CD4-positive, alpha-beta T cell (primary cell): ENCODE measurements around the gene SLC13A1. TPM values are rescaled to one million over a fixed set of nuclear protein-coding genes. Genes with fewer than 3 reads are reported as not detected.
"Not testable (repeated sequence)": the region's sequence is repeated elsewhere in the genome, so short reads cannot be mapped to it uniquely, and the experiment has no call there.

Experiments
- ATAC-seq: fragments of 200-7000 bp; cut with Tn5 transposase; one replicate; pipeline ENCODE4 v1.10.0; 2022; ENCODE audit warnings: mild to moderate bottlenecking; ENCODE audit not compliant: poor library complexity
- CTCF ChIA-PET: fragments of 350-600 bp; sonication (Branson Sonifier 250); formaldehyde crosslinking; loops from one replicate; lab custom pipeline; 2021; ENCODE audit warnings: antibody characterized with exemption, inconsistent platforms; lab: Charles Lee
- POLR2A ChIA-PET: fragments of 350-600 bp; sonication (Branson Sonifier 250); formaldehyde crosslinking; loops from one replicate; lab custom pipeline; 2021; ENCODE audit warnings: antibody characterized with exemption, inconsistent platforms; lab: Charles Lee
- DNase-seq, 14 experiments: peaks; one replicate each; pipeline ENCODE4 v3.0.0-alpha.2; 2013 to 2020; ENCODE audit warnings: mixed read lengths in 2 of 14
- H3K27ac ChIP-seq, 2 donors: one replicate each; pipeline versions ENCODE4 v1.5.1 to v1.7.0; 2013; ENCODE audit warnings: low read length in 2 of 2, low read depth in 1 of 2, mild to moderate bottlenecking in 1 of 2
- H3K27me3 ChIP-seq, 2 experiments: 1 replicate in 1 of 2; 2 replicates in 1 of 2; pipeline versions ENCODE4 v1.6.1 to v1.7.0; 2013; ENCODE audit warnings: low read length in 2 of 2, control low read depth in 1 of 2, mild to moderate bottlenecking in 1 of 2, moderate library complexity in 1 of 2; ENCODE audit not compliant: insufficient read depth in 2 of 2, control insufficient read depth in 1 of 2
- H3K36me3 ChIP-seq: one replicate; pipeline ENCODE4 v1.6.1; 2013; ENCODE audit warnings: low read length, control low read depth; ENCODE audit not compliant: insufficient read depth
- H3K4me1 ChIP-seq: one replicate; pipeline ENCODE4 v1.6.1; 2013; ENCODE audit warnings: low read length, control low read depth; ENCODE audit not compliant: insufficient read depth
- H3K4me3 ChIP-seq: one replicate; pipeline ENCODE4 v1.5.1; 2013; ENCODE audit warnings: mild to moderate bottlenecking, low read length, moderate library complexity
- H3K9me3 ChIP-seq, 2 experiments: 1 replicate in 1 of 2; 2 replicates in 1 of 2; pipeline versions ENCODE4 v1.6.1 to v1.7.0; 2013; ENCODE audit warnings: low read length in 2 of 2, mild to moderate bottlenecking in 2 of 2, control low read depth in 1 of 2, moderate library complexity in 1 of 2; ENCODE audit not compliant: control insufficient read depth in 1 of 2, insufficient read depth in 1 of 2
- H3K27ac Mint-ChIP-seq: one replicate; pipeline ENCODE4 v1.8.0; 2020; ENCODE audit warnings: mixed read lengths
- H3K27me3 Mint-ChIP-seq: one replicate; pipeline ENCODE4 v1.8.0; 2021; ENCODE audit warnings: mixed read lengths
- H3K36me3 Mint-ChIP-seq: one replicate; pipeline ENCODE4 v1.8.0; 2021; ENCODE audit warnings: low read depth, mixed read lengths
- H3K4me1 Mint-ChIP-seq: one replicate; pipeline ENCODE4 v1.8.0; 2021; ENCODE audit warnings: low read depth, mixed read lengths
- H3K4me3 Mint-ChIP-seq: one replicate; pipeline ENCODE4 v1.8.0; 2020; ENCODE audit warnings: mild to moderate bottlenecking, mixed read lengths
- H3K9me3 Mint-ChIP-seq: one replicate; pipeline ENCODE4 v1.8.0; 2020; ENCODE audit warnings: mixed read lengths
- CTCF ChIP-seq: fragments of 200-600 bp; IDR thresholded peaks from one replicate; pipeline ENCODE4 v1.8.0; 2022; ENCODE audit warnings: antibody characterized with exemption, mild to moderate bottlenecking
- intact Hi-C, 2 experiments: fragments of 100-400 bp; cut with DNase I in 1 of 2; cut with micrococcal nuclease in 1 of 2; formaldehyde crosslinking; loops; one replicate each; pipeline versions ENCODE4 v1.15.1 to v1.9.0; 2023 to 2025; cut with DNase I, micrococcal nuclease
- total RNA-seq, 174 experiments: library from RNA in 2 of 174; stranded (reverse) in 2 of 174; gene quantifications; one replicate each; pipeline ENCODE4 v1.2.3 and lab custom pipeline; 2021 to 2026

The SLC13A1 gene
- total RNA-seq, 2 experiments from 2014 or later, result not detected

- no peak overlapping the region for H3K4me3 Mint-ChIP-seq
- H3K27me3 Mint-ChIP-seq, result no peaks in the 10 kb centered on the region
- H3K4me1 Mint-ChIP-seq, result no peaks in the 10 kb centered on the region
- no peaks in the 10 kb centered on the region for H3K36me3 ChIP-seq
- no peaks in the 10 kb centered on the region for H3K27me3 ChIP-seq
- ATAC-seq (no peak), DNase-seq (no peak)
- no peak for TF ChIP-seq CTCF
- H3K4me3 ChIP-seq, result no peak overlapping the region
- intact Hi-C loops, result no loop called here
- H3K9me3 ChIP-seq, result no peaks in the 10 kb centered on the region
- no peaks in the 10 kb centered on the region for H3K36me3 Mint-ChIP-seq
- H3K4me1 ChIP-seq, result no peaks in the 10 kb centered on the region
- CTCF ChIA-PET, result no interaction called here
- H3K9me3 Mint-ChIP-seq, result peaks cover 2% of the 10 kb centered on the region
- H3K27ac ChIP-seq, result no peak overlapping the region
- POLR2A ChIA-PET, result no interaction called here
- no peak overlapping the region for H3K27ac Mint-ChIP-seq
Measured at GRCh38 chr7:123096434-123096833, 103.3 kb downstream of the SLC13A1 start.

GRCh38 chr7:123090456-123090855, 109.3 kb downstream of the SLC13A1 start:
- Mint-ChIP-seq H3K4me1 (no peaks in the 10 kb centered on the region), H3K27me3 (no peaks in the 10 kb centered on the region), H3K9me3 (peaks cover 5% of the 10 kb centered on the region), H3K27ac (no peak overlapping the region), H3K36me3 (no peaks in the 10 kb centered on the region), H3K4me3 (no peak overlapping the region)
- H3K36me3 ChIP-seq, result no peaks in the 10 kb centered on the region
- no peak overlapping the region for H3K27ac ChIP-seq
- ATAC-seq (no peak), DNase-seq (no peak)
- no peaks in the 10 kb centered on the region for H3K9me3 ChIP-seq
- no peak for TF ChIP-seq CTCF
- POLR2A ChIA-PET, result no interaction called here
- H3K27me3 ChIP-seq, result no peaks in the 10 kb centered on the region
- H3K4me1 ChIP-seq, result no peaks in the 10 kb centered on the region
- H3K4me3 ChIP-seq, result no peak overlapping the region
- intact Hi-C loops, result no loop called here
- CTCF ChIA-PET, result no interaction called here

GRCh38 chr7:123086910-123087309, 112.9 kb downstream of the SLC13A1 start:
- H3K27ac ChIP-seq, H3K36me3 Mint-ChIP-seq, H3K9me3 Mint-ChIP-seq, DNase-seq, H3K9me3 ChIP-seq, CTCF ChIA-PET, H3K27me3 ChIP-seq, H3K4me1 ChIP-seq, POLR2A ChIA-PET, ATAC-seq, H3K4me1 Mint-ChIP-seq, H3K36me3 ChIP-seq, H3K4me3 ChIP-seq, intact Hi-C loops, H3K27me3 Mint-ChIP-seq, H3K4me3 Mint-ChIP-seq, H3K27ac Mint-ChIP-seq: not testable (repeated sequence)

GRCh38 chr7:123084861-123085260, 114.9 kb downstream of the SLC13A1 start:
- DNase-seq, POLR2A ChIA-PET, H3K4me1 Mint-ChIP-seq, H3K4me3 Mint-ChIP-seq, H3K9me3 Mint-ChIP-seq, H3K4me1 ChIP-seq, H3K27me3 ChIP-seq, CTCF ChIA-PET, H3K27ac ChIP-seq, ATAC-seq, H3K36me3 ChIP-seq, H3K36me3 Mint-ChIP-seq, H3K4me3 ChIP-seq, H3K27me3 Mint-ChIP-seq, intact Hi-C loops, H3K27ac Mint-ChIP-seq, H3K9me3 ChIP-seq: not testable (repeated sequence)
